Hepatocyte (in vitro differentiated cells): ENCODE results near the gene HSD17B7. TPM values are rescaled to one million over a fixed set of nuclear protein-coding genes. Genes with fewer than 3 reads are reported as not detected.
"Not testable (repeated sequence)": the region's sequence is repeated elsewhere in the genome, so short reads cannot be mapped to it uniquely, and the experiment has no call there.

Experiments
- DNase-seq: peaks from one replicate; pipeline ENCODE4 v3.0.0-alpha.2; 2016; ENCODE audit warnings: low spot score
- H2AFZ ChIP-seq: fragments of 200-600 bp; sonication (generic); 2 replicates; pipeline ENCODE4 v1.6.0; 2016; ENCODE audit warnings: antibody characterized with exemption, mild to moderate bottlenecking
- H3K27ac ChIP-seq: fragments of 200-600 bp; sonication (generic); 2 replicates; pipeline ENCODE4 v1.5.1; 2016; ENCODE audit warnings: mild to moderate bottlenecking
- H3K27me3 ChIP-seq: fragments of 200-600 bp; sonication (generic); 2 replicates; pipeline ENCODE4 v1.6.1; 2016
- H3K36me3 ChIP-seq: fragments of 200-600 bp; sonication (generic); replicated peaks from 2 replicates; pipeline ENCODE4 v1.5.1; 2016; ENCODE audit warnings: low read depth; ENCODE audit not compliant: insufficient read depth
- H3K4me1 ChIP-seq: fragments of 200-600 bp; sonication (generic); 2 replicates; pipeline ENCODE4 v1.5.1; 2016; ENCODE audit warnings: mild to moderate bottlenecking, moderate library complexity; ENCODE audit not compliant: insufficient read depth
- H3K4me2 ChIP-seq: fragments of 200-600 bp; sonication (generic); 2 replicates; pipeline ENCODE4 v1.6.0; 2016
- H3K4me3 ChIP-seq: fragments of 200-600 bp; sonication (generic); 2 replicates; pipeline ENCODE4 v1.5.1; 2016; ENCODE audit warnings: mild to moderate bottlenecking
- H3K79me2 ChIP-seq: fragments of 200-600 bp; sonication (generic); 2 replicates; pipeline ENCODE4 v1.6.0; 2017; ENCODE audit warnings: mild to moderate bottlenecking
- H3K9me2 ChIP-seq: fragments of 200-600 bp; sonication (generic); replicated peaks from 2 replicates; pipeline ENCODE4 v1.6.0; 2017; ENCODE audit warnings: mild to moderate bottlenecking; ENCODE audit not compliant: insufficient read depth
- H3K9me3 ChIP-seq: fragments of 200-600 bp; sonication (generic); 2 replicates; pipeline ENCODE4 v1.5.1; 2016; ENCODE audit warnings: low read depth, mild to moderate bottlenecking
- H4K20me1 ChIP-seq: fragments of 200-600 bp; sonication (generic); 2 replicates; pipeline ENCODE4 v1.6.0; 2016; ENCODE audit warnings: mild to moderate bottlenecking; ENCODE audit not compliant: insufficient read depth, poor library complexity, severe bottlenecking
- EZH2 ChIP-seq: fragments of 200-600 bp; sonication (generic); IDR thresholded peaks from 2 replicates; pipeline ENCODE4 v1.6.1; 2016; ENCODE audit warnings: antibody characterized with exemption, mild to moderate bottlenecking, borderline replicate concordance
- EZH2phosphoT487 ChIP-seq: fragments of 200-600 bp; sonication (generic); IDR thresholded peaks from one replicate; pipeline ENCODE4 v1.6.1; 2018; ENCODE audit warnings: antibody characterized with exemption, mild to moderate bottlenecking, low read depth, moderate library complexity; ENCODE audit not compliant: unreplicated experiment, severe bottlenecking
- WGBS: methylation state at CpG from one replicate; pipeline ENCODE4 v1.1.6; 2016; ENCODE audit warnings: low lambda C conversion rate; ENCODE audit errors: missing lambda C conversion rate; 5-methylcytosine and 5-hydroxymethylcytosine counted together
- polyA plus RNA-seq: library from polyadenylated mRNA; unstranded; fragments of >200 nt; fragmentation: Nextera tagmentation; extraction: Ambion mirVana; gene quantifications from 2 replicates; pipeline ENCODE4 v1.2.1, GENCODE V29; 2016
- total RNA-seq: library from RNA; depleted of rRNA; stranded (reverse); fragments of >200 nt; gene quantifications from 2 replicates; pipeline ENCODE4 v1.2.3, GENCODE V29; 2014
- TF ChIP-seq, protein P1 (sequence below): fragments of 200-600 bp; sonication (generic); IDR thresholded peaks from 2 replicates; pipeline ENCODE4 v1.5.1; 2016; ENCODE audit warnings: antibody characterized with exemption, mild to moderate bottlenecking; ENCODE audit not compliant: poor library complexity

Gene HSD17B7, protein sequence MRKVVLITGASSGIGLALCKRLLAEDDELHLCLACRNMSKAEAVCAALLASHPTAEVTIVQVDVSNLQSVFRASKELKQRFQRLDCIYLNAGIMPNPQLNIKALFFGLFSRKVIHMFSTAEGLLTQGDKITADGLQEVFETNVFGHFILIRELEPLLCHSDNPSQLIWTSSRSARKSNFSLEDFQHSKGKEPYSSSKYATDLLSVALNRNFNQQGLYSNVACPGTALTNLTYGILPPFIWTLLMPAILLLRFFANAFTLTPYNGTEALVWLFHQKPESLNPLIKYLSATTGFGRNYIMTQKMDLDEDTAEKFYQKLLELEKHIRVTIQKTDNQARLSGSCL
- total RNA-seq (45.8 and 50.2 TPM in 2 replicates), polyA plus RNA-seq (40.4 and 41.5 TPM in 2 replicates)

DNA sequence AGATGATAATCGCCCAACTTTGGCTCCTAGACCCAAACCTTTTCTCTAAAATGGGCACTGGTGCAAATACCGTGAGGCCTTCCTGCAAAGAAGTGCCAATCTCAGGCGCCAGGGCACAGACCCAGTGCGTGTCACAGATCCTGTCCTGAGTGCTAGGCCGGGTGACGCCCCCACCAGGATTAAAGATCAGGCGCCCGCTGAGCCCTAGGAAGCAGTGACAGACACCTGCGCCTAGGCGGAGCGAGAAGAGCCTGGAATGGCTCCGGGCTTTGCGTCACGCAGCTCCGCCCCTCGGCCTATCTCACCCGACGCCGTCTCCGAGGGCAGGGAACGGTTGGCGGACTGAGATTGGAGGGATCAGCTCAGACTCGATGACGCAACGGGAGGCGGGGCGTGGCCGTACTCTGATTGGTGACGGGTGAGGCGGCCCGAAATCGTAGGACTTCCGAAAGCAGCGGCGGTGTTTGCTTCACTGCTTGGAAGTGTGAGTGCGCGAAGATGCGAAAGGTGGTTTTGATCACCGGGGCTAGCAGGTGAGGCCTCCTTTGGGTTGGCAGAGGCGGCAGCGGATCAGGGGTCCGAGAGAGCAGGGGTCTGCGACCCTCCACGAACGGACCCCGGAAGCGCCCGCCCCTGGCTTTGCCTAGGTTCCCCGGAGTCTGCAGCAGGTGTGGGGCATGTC, at the start of gene HSD17B7:
TSS of gene HSD17B7 (plus strand) at position 400 of the 682 bp plus-strand sequence. CDS start at position 499, 99 bp downstream.
- not testable (repeated sequence) for H3K9me2 ChIP-seq, H4K20me1 ChIP-seq, H3K9me3 ChIP-seq, H3K27me3 ChIP-seq, H3K36me3 ChIP-seq
- Histone ChIP-seq H2AFZ (peak within 1 kb of the TSS; percentile 58), H3K79me2 (peaks cover 14% of the 10 kb centered on the region), H3K4me2 (peak within 1 kb of the TSS; percentile 80), H3K27ac (peak within 1 kb of the TSS; percentile 92), H3K4me3 (peak within 1 kb of the TSS; percentile 45), H3K4me1 (peaks cover 13% of the 10 kb centered on the region)
- WGBS: 4% methylated on average over 16 of the region's 49 CpGs
- peak; percentile 85 for DNase-seq

DNA sequence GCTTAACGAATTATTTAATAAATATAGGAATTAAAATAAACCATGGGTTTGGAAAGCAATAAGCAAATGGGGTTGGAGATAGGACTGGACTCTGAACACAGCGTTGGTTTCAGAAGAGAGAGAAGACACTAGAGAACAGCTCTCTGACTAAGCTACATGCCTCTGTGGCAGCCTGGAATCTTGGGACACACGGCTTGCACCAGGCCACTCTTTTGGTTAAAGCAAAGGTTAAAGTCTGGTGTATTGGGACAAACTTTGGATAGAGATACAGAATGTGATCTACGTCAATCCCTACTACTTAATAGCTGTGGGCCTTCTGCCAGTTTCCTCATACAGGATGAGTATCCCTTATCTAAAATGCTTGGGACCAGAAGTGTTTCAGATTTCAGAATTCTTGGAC, 49.7 kb upstream of the HSD17B7 start:
- DNase-seq: no peak
- Histone ChIP-seq H3K27ac (no peak overlapping the region), H3K79me2 (no peaks in the 10 kb centered on the region)

DNA sequence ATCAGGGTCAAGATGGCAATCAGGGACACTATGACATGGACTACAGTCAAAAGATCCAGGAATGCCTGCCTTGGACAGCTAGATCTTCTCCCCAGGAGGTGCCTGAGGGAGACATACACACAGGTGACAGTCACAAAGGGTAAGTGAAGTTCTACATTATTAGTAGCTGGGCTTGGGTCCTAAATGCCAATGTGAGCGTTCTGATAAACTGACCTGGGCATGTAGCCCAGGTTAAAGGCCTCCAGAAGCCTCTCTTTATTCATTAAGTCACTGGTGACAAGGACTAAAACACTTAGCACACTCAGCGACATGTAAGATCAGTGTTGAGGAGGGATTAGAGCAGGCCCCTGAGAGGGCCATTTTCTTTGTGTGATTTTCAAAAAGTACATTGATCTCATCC, 48.9 kb upstream of the HSD17B7 start:
- no peak overlapping the region for H3K4me3 ChIP-seq
- no peak overlapping the region for H3K27ac ChIP-seq
- no peaks in the 10 kb centered on the region for H3K9me2 ChIP-seq
- no peaks in the 10 kb centered on the region for H3K36me3 ChIP-seq
- H4K20me1 ChIP-seq: no peaks in the 10 kb centered on the region
- 96% methylated on average over 2 of the region's 2 CpGs for WGBS
- TF ChIP-seq, protein P1, sequence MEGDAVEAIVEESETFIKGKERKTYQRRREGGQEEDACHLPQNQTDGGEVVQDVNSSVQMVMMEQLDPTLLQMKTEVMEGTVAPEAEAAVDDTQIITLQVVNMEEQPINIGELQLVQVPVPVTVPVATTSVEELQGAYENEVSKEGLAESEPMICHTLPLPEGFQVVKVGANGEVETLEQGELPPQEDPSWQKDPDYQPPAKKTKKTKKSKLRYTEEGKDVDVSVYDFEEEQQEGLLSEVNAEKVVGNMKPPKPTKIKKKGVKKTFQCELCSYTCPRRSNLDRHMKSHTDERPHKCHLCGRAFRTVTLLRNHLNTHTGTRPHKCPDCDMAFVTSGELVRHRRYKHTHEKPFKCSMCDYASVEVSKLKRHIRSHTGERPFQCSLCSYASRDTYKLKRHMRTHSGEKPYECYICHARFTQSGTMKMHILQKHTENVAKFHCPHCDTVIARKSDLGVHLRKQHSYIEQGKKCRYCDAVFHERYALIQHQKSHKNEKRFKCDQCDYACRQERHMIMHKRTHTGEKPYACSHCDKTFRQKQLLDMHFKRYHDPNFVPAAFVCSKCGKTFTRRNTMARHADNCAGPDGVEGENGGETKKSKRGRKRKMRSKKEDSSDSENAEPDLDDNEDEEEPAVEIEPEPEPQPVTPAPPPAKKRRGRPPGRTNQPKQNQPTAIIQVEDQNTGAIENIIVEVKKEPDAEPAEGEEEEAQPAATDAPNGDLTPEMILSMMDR: no peak
- no peak for TF ChIP-seq EZH2
- no peak for TF ChIP-seq EZH2phosphoT487
- no peaks in the 10 kb centered on the region for H3K79me2 ChIP-seq
- no peak for DNase-seq
- no peaks in the 10 kb centered on the region for H3K9me3 ChIP-seq
- H3K4me1 ChIP-seq: no peaks in the 10 kb centered on the region
- H3K27me3 ChIP-seq: no peaks in the 10 kb centered on the region
- H2AFZ ChIP-seq: no peak overlapping the region
- no peak overlapping the region for H3K4me2 ChIP-seq

More for the DNA sequence above, 49.7 kb upstream of the HSD17B7 start:
- Histone ChIP-seq H3K36me3 (no peaks in the 10 kb centered on the region), H3K4me3 (no peak overlapping the region), H3K9me3 (no peaks in the 10 kb centered on the region), H3K27me3 (no peaks in the 10 kb centered on the region), H4K20me1 (no peaks in the 10 kb centered on the region), H3K9me2 (no peaks in the 10 kb centered on the region), H2AFZ (no peak overlapping the region), H3K4me1 (no peaks in the 10 kb centered on the region), H3K4me2 (no peak overlapping the region)
- TF ChIP-seq EZH2 (no peak), EZH2phosphoT487 (no peak)
- TF ChIP-seq, protein P1: no peak
- 74% methylated on average over 4 of the region's 4 CpGs for WGBS

DNA sequence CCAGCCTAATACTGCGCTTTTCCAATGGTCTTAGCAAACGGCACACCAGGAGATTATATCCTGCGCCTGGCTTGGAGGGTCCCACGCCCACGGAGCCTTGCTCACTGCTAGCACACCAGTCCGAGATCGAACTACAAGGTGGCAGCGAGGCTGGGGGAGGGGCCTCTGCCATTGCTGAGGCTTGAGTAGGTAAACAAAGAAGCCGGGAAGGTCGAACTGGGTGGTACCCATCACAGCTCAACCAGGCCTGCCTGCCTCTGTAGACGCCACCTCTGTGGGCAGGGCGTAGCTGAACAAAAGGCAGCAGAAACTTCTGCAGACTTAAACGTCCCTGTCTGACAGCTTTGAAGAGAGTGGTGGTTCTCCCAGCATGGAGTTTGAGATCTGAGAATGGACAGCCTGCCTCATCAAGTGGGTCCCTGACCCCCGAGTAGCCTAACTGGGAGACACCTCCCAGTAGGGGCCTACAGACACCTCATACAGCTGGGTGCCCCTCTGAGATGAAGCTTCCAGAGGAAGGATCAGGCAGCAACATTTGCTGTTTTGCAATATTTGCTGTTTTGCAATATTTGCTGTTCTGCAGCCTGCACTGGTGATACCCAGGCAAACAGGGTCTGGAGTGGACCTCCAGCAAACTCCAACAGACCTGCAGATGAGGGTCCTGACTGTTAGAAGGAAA, 44.1 kb upstream of the HSD17B7 start:
- not testable (repeated sequence) for H3K79me2 ChIP-seq, H2AFZ ChIP-seq, H3K27me3 ChIP-seq, H3K9me2 ChIP-seq, H3K4me3 ChIP-seq, H4K20me1 ChIP-seq, H3K4me1 ChIP-seq, H3K36me3 ChIP-seq, H3K4me2 ChIP-seq, H3K9me3 ChIP-seq, H3K27ac ChIP-seq, DNase-seq
- 96% methylated on average over 14 of the region's 14 CpGs for WGBS
